Measurements from ENCODE around the gene ZIC4.

ZIC4 gene

GRCh38 chr3:147406028-147406931, at the start of gene ZIC4:
ZIC4 (minus strand) TSS chr3:147406543; CDS start chr3:147402797, 3,746 bp downstream.
- no peak for DNase-seq (ENCODE audit: low read depth in 3 of 3, low spot score in 1 of 3)

- no peak for DNase-seq (ENCODE audit: low read depth in 3 of 3, low spot score in 1 of 3)
These were observed 43.3 kb upstream of the ZIC4 start for GRCh38 chr3:147449669-147450068.

GRCh38 chr3:147447224-147447623, 40.9 kb upstream of the ZIC4 start:
- DNase-seq (ENCODE audit: low read depth in 3 of 3, low spot score in 1 of 3): no peak

GRCh38 chr3:147431751-147432150, 25.4 kb upstream of the ZIC4 start:
- DNase-seq (ENCODE audit: low read depth in 3 of 3, low spot score in 1 of 3): no peak

- no peak for DNase-seq (ENCODE audit: low read depth in 3 of 3, low spot score in 1 of 3)
These were observed 22.4 kb upstream of the ZIC4 start for GRCh38 chr3:147428754-147429153.

GRCh38 chr3:147428326-147428725, 22.0 kb upstream of the ZIC4 start:
- no peak for DNase-seq (ENCODE audit: low read depth in 3 of 3, low spot score in 1 of 3)

- no peak for DNase-seq (ENCODE audit: low read depth in 3 of 3, low spot score in 1 of 3)
These were observed 21.4 kb upstream of the ZIC4 start for GRCh38 chr3:147427746-147428145.

- DNase-seq (ENCODE audit: low read depth in 3 of 3, low spot score in 1 of 3): no peak
These were observed 20.6 kb upstream of the ZIC4 start for GRCh38 chr3:147426931-147427330.

GRCh38 chr3:147425388-147425850, 19.1 kb upstream of the ZIC4 start:
- no peak for DNase-seq (ENCODE audit: low read depth in 3 of 3, low spot score in 1 of 3)

- no peak for DNase-seq (ENCODE audit: low read depth in 3 of 3, low spot score in 1 of 3)
These were observed 18.4 kb upstream of the ZIC4 start for GRCh38 chr3:147424581-147425387.

GRCh38 chr3:147423798-147424580, 17.6 kb upstream of the ZIC4 start:
- no peak for DNase-seq (ENCODE audit: low read depth in 3 of 3, low spot score in 1 of 3)

- no peak for DNase-seq (ENCODE audit: low read depth in 3 of 3, low spot score in 1 of 3)
These were observed 17.1 kb upstream of the ZIC4 start for GRCh38 chr3:147423537-147423797.

- DNase-seq (ENCODE audit: low read depth in 3 of 3, low spot score in 1 of 3): no peak
These were observed 16.5 kb upstream of the ZIC4 start for GRCh38 chr3:147422601-147423536.

- DNase-seq (ENCODE audit: low read depth in 3 of 3, low spot score in 1 of 3): no peak
These were observed 15.9 kb upstream of the ZIC4 start for GRCh38 chr3:147422196-147422595.

- DNase-seq (ENCODE audit: low read depth in 3 of 3, low spot score in 1 of 3): no peak
These were observed 15.0 kb upstream of the ZIC4 start for GRCh38 chr3:147421184-147421912.

- DNase-seq (ENCODE audit: low read depth in 3 of 3, low spot score in 1 of 3): no peak
These were observed 14.2 kb upstream of the ZIC4 start for GRCh38 chr3:147420353-147421183.

- no peak for DNase-seq (ENCODE audit: low read depth in 3 of 3, low spot score in 1 of 3)
These were observed 13.5 kb upstream of the ZIC4 start for GRCh38 chr3:147419781-147420224.

GRCh38 chr3:147418808-147419701, 12.7 kb upstream of the ZIC4 start:
- no peak for DNase-seq (ENCODE audit: low read depth in 3 of 3, low spot score in 1 of 3)

Data from stimulated activated CD4-positive, alpha-beta T cell treated with anti-CD3 and anti-CD28 coated beads, TNF-alpha, amount 100 ng/mL, for 1 hour (primary cell).